HG03159 (cell line): ENCODE results near the gene C6orf89.

Source experiments
- ATAC-seq: cut with Tn5 transposase; IDR thresholded peaks from one replicate; pipeline ENCODE4 v1.9.1; 2021; ENCODE audit warnings: mild to moderate bottlenecking, moderate library complexity; ENCODE audit not compliant: unreplicated experiment

C6orf89 gene

GRCh38 chr6:36967301-36967700, 81.5 kb downstream of the C6orf89 start:
- ATAC-seq = no peak

- no peak for ATAC-seq
Observed at GRCh38 chr6:36967757-36968156, 82.0 kb downstream of the C6orf89 start.

- ATAC-seq = no peak
Observed at GRCh38 chr6:36968266-36968977, 82.7 kb downstream of the C6orf89 start.

- ATAC-seq = no peak
Observed at GRCh38 chr6:36969240-36969691, 83.5 kb downstream of the C6orf89 start.

GRCh38 chr6:36969988-36970891, 84.5 kb downstream of the C6orf89 start:
- no peak for ATAC-seq

GRCh38 chr6:36970892-36971842, 85.4 kb downstream of the C6orf89 start:
- ATAC-seq = no peak

- no peak for ATAC-seq
Observed at GRCh38 chr6:36971921-36972673, 86.3 kb downstream of the C6orf89 start.

- no peak for ATAC-seq
Observed at GRCh38 chr6:36973190-36973589, 87.4 kb downstream of the C6orf89 start.

- ATAC-seq = no peak
Observed at GRCh38 chr6:36973647-36974046, 87.9 kb downstream of the C6orf89 start.

- no peak for ATAC-seq
Observed at GRCh38 chr6:36975231-36976006, 89.7 kb downstream of the C6orf89 start.

GRCh38 chr6:36976007-36976264, 90.2 kb downstream of the C6orf89 start:
- no peak for ATAC-seq

GRCh38 chr6:36976509-36976908, 90.8 kb downstream of the C6orf89 start:
- ATAC-seq = no peak

- ATAC-seq = no peak
Observed at GRCh38 chr6:36976931-36977330, 91.2 kb downstream of the C6orf89 start.

GRCh38 chr6:36977470-36977941, 91.8 kb downstream of the C6orf89 start:
- no peak for ATAC-seq
